AG09319 (cell line): Measurements from ENCODE around the gene PTRH2.

Experiments
- DNase-seq: peaks from one replicate; pipeline ENCODE4 v3.0.0-alpha.2; 2010; ENCODE audit warnings: low read depth; ENCODE audit errors: extremely low read depth
- CTCF ChIP-seq: IDR thresholded peaks from 2 replicates; pipeline ENCODE4 v1.5.1; 2011; ENCODE audit warnings: low read depth, mild to moderate bottlenecking, inconsistent platforms, low read length, moderate library complexity

The PTRH2 gene

GRCh38 chr17:59688496-59688895 lies 18.7 kb downstream of the PTRH2 start:
- DNase-seq: no peak
- no peak for TF ChIP-seq CTCF

- no peak for TF ChIP-seq CTCF
- DNase-seq: no peak
Measured at GRCh38 chr17:59688008-59688407, 19.2 kb downstream of the PTRH2 start.

GRCh38 chr17:59684967-59685366 lies 22.3 kb downstream of the PTRH2 start:
- no peak for TF ChIP-seq CTCF
- no peak for DNase-seq

GRCh38 chr17:59683283-59683682 lies 23.9 kb downstream of the PTRH2 start:
- TF ChIP-seq CTCF: no peak
- no peak for DNase-seq

GRCh38 chr17:59680314-59680713 lies 26.9 kb downstream of the PTRH2 start:
- no peak for DNase-seq
- no peak for TF ChIP-seq CTCF

GRCh38 chr17:59678918-59679317 lies 28.3 kb downstream of the PTRH2 start:
- no peak for TF ChIP-seq CTCF

GRCh38 chr17:59676716-59677115 lies 30.5 kb downstream of the PTRH2 start:
- TF ChIP-seq CTCF: no peak
- peak; percentile 23 for DNase-seq

More at GRCh38 chr17:59678918-59679317, 28.3 kb downstream of the PTRH2 start:
- DNase-seq: no peak

GRCh38 chr17:59675231-59675630 lies 32.0 kb downstream of the PTRH2 start:
- no peak for TF ChIP-seq CTCF
- DNase-seq: no peak
